Esophagus muscularis mucosa (tissue), 4 donors: ENCODE data around the gene TENM3.

Experiments used
- EP300 ChIP-seq: sonication (generic); formaldehyde crosslinking; IDR thresholded peaks from one replicate; pipeline ENCODE4 v1.6.1; 2017; ENCODE audit warnings: antibody characterized with exemption
- POLR2A ChIP-seq: fragments of 450-650 bp; IDR thresholded peaks from one replicate; pipeline ENCODE4 v1.6.1; 2017; ENCODE audit warnings: antibody characterized with exemption, moderate library complexity, mild to moderate bottlenecking, low read depth
- POLR2AphosphoS5 ChIP-seq, 2 donors: sonication (generic); formaldehyde crosslinking; IDR thresholded peaks; one replicate each; pipeline ENCODE4 v1.6.1; 2017; ENCODE audit warnings: antibody characterized with exemption in 2 of 2
- TF ChIP-seq, protein P1 (sequence below), 3 experiments: fragments of 200-600 bp in 2 of 3; fragments of 450-650 bp in 1 of 3; sonication (generic) in 2 of 3; IDR thresholded peaks; one replicate each; pipeline ENCODE4 v1.5.1; 2017 to 2019; ENCODE audit warnings: antibody characterized with exemption in 3 of 3, mild to moderate bottlenecking in 2 of 3, moderate library complexity in 1 of 3

DNA sequence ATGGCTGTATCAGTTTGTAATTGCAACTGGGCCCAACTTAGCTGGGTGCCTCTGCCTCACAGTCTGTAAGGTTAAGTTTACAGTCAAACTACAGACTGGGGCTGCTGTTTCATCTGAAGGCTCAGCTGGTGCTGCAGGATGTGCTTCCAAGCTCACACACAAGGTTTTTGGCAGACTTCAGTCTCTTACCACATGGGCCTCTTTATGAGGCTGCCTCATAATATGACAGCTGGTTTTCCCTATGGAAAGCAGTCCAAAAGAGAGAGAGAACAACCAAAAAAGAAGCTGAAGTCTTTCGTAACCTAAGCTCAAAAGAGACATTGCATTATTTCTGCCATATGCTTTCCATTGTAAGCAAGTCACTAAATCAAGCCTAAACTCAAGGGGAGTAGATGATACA lies 402.3 kb downstream of the TENM3 start:
- TF ChIP-seq, protein P1, sequence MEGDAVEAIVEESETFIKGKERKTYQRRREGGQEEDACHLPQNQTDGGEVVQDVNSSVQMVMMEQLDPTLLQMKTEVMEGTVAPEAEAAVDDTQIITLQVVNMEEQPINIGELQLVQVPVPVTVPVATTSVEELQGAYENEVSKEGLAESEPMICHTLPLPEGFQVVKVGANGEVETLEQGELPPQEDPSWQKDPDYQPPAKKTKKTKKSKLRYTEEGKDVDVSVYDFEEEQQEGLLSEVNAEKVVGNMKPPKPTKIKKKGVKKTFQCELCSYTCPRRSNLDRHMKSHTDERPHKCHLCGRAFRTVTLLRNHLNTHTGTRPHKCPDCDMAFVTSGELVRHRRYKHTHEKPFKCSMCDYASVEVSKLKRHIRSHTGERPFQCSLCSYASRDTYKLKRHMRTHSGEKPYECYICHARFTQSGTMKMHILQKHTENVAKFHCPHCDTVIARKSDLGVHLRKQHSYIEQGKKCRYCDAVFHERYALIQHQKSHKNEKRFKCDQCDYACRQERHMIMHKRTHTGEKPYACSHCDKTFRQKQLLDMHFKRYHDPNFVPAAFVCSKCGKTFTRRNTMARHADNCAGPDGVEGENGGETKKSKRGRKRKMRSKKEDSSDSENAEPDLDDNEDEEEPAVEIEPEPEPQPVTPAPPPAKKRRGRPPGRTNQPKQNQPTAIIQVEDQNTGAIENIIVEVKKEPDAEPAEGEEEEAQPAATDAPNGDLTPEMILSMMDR (IDR thresholded peaks at IDR 0.05), result no peak
- TF ChIP-seq POLR2AphosphoS5 (IDR thresholded peaks at IDR 0.05) (no peak), POLR2A (no peak), EP300 (no peak)
